ENCODE data around the gene CBR3. TPM values are rescaled to one million over a fixed set of nuclear protein-coding genes. Genes with fewer than 3 reads are reported as not detected.

Gene CBR3
- total RNA-seq, 8 experiments from 2014 or later: 0.16 to 16.7 (median 10.7) TPM; not detected in 3

DNA sequence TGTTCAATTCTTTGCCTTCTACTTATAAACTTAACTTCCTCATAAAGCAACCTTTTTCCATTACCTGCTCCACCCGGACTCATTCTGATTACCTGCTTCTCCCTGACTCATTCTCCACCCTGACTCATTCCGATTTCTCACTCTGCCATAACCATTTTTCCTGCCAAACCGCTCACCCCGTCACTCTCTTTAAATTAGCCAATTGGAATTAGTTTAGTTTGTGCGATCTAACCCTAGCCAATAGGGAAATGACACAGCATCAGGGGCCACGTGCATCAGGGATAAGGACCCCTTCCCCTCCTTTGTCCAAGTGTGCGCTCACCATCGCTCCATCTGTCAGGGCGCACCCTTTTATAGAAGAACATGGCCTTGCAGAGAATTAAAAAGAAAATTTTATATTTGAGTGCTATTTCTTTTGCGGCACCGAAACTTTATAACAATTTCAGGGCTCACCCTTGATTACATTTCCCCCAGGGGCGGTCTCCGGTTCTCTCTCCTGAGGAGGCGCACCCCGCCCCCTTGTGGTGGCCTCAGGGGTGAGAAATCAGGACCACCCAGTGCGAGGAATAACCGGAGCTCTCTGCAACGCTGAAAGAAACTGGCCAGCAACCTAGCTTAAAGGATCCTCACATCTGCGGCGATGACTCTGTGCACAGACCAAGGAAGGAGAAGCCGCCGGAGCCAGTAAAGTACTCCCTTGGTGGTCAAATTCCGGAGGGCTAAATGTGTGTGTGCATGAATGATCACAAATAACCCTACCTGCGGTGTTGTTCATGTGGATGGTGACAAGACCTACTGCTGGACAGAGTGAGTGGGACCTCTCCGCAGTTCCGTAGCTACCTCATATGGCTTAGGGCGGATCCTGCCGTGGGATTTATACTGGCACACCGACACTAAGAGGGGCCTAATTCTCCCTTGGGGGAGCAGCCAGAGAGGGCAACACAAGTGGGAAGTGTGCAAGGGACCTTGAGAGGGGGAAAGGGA lies 30.3 kb upstream of the CBR3 start:
- WGBS, 10 experiments: 28 to 95% (median 69%) methylated on average over 5 to 26 of the region's 29 CpGs
- H3K4me3 ChIP-seq: no peak overlapping the region

DNA sequence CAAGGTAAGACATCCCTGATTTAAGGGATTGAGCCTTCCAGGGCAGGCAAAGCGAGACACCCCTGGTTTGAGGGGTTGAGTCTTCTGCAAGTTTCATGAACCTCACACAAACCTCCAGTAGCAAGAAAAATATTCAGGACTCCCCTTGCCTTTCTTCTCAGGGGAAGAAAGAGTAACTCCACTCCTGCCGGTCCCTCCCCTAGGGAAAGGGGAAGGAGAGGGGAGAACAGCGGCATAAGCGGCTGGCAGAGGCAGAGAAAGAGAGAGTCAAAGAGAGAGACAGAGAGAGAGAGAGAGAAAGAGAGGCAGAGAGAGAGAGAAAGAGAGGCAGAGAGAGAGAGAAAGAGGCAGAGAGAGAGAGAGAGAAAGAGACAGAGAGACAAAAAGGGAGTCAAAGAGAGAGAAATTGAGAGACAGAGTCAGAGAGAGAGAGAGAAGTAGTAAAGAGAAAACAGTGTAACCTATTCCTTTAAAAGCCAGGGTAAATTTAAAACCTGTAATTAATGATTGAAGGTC lies 29.5 kb upstream of the CBR3 start:
- in situ Hi-C loops (cut with MboI; ENCODE audit: low pct_unique_long_range_greater_than_20kb in 2 of 9, low sequenced_read_pairs in 9 of 9, unreplicated experiment in 9 of 9): no loop called here
- no peak for ATAC-seq (replicated peaks in 6 of 8)
- H3K4me3 ChIP-seq: no peak overlapping the region

More for the DNA sequence above, 30.3 kb upstream of the CBR3 start:
- no peak overlapping the region for H3K27ac ChIP-seq
- ATAC-seq (replicated peaks in 6 of 8): peak in 4 of 8 experiments; percentile 64 to 90 (median 76)
- H3K4me1 ChIP-seq (replicated peaks in 1 of 2): no peaks in the 10 kb centered on the region
- in situ Hi-C loops (cut with MboI; ENCODE audit: low pct_unique_long_range_greater_than_20kb in 2 of 9, low sequenced_read_pairs in 9 of 9, unreplicated experiment in 9 of 9): no loop called here

DNA sequence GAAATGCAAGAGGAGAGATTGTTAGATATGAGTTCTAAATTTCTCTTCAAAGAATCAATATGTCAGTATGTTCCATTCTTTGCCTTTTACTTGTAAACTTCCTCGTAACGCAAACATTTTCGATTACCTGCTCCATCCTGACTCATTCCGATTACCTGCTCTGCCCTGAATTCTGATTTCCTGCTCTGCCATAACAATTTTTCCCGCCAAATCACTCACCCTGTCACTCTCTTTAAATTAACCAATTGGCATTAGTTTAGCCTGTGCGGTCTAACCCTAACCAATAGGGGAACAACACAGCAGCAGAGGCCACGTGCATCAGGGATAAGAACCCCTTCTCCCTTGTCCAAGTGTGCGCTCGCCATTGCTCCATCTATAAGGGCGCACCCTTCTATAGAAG lies 25.0 kb upstream of the CBR3 start:
- 80 to 100% (median 85%) methylated on average over 1 to 10 of the region's 10 CpGs; no CpG with 5 or more reads in 1 of the 10 experiments for WGBS, 10 experiments
- ATAC-seq (replicated peaks in 6 of 8): no peak
- H3K4me3 ChIP-seq: no peak overlapping the region
- no peak overlapping the region for H3K27ac ChIP-seq
- H3K4me1 ChIP-seq (replicated peaks in 1 of 2): no peaks in the 10 kb centered on the region
- in situ Hi-C loops (cut with MboI; ENCODE audit: low pct_unique_long_range_greater_than_20kb in 2 of 9, low sequenced_read_pairs in 9 of 9, unreplicated experiment in 9 of 9): loop anchor here in 1 of 9 experiments (10.0 kb wide), 1 partner anchor 55 kb away; no protein-coding TSS in a partner anchor

More for the DNA sequence above, 29.5 kb upstream of the CBR3 start:
- Histone ChIP-seq H3K4me1 (replicated peaks in 1 of 2) (no peaks in the 10 kb centered on the region), H3K27ac (no peak overlapping the region)
- 40 to 100% (median 84%) methylated on average over 1 to 4 of the region's 4 CpGs for WGBS, 10 experiments

DNA sequence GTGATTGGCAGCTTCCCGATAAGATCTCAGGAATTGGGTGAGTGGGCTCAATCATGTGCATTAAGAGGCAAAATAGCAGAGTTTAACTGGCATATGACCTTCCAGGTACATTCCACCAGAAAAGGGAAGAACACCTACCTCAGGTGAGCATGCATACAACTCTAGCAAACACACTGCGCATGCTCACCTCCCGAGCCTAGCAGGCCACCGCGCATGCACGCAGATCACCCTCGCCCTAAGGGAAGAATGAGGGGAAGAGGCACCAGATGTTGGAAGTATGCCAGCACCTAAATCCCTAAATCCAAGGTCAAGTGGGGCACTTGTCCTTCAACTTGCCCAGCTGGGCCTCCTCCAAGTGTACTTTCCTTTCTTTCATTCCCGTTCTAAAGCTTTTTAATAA lies 23.6 kb upstream of the CBR3 start:
- Histone ChIP-seq H3K27ac (no peak overlapping the region), H3K4me1 (replicated peaks in 1 of 2) (no peaks in the 10 kb centered on the region), H3K4me3 (no peak overlapping the region)
- in situ Hi-C loops (cut with MboI; ENCODE audit: low pct_unique_long_range_greater_than_20kb in 2 of 9, low sequenced_read_pairs in 9 of 9, unreplicated experiment in 9 of 9): loop anchor here in 1 of 9 experiments (10.0 kb wide), 1 partner anchor 56 kb away; no protein-coding TSS in a partner anchor
- no peak for ATAC-seq (replicated peaks in 6 of 8)
- WGBS, 10 experiments: 83 to 97% (median 90%) methylated on average over 1 to 6 of the region's 8 CpGs; no CpG with 5 or more reads in 3 of the 10 experiments

DNA sequence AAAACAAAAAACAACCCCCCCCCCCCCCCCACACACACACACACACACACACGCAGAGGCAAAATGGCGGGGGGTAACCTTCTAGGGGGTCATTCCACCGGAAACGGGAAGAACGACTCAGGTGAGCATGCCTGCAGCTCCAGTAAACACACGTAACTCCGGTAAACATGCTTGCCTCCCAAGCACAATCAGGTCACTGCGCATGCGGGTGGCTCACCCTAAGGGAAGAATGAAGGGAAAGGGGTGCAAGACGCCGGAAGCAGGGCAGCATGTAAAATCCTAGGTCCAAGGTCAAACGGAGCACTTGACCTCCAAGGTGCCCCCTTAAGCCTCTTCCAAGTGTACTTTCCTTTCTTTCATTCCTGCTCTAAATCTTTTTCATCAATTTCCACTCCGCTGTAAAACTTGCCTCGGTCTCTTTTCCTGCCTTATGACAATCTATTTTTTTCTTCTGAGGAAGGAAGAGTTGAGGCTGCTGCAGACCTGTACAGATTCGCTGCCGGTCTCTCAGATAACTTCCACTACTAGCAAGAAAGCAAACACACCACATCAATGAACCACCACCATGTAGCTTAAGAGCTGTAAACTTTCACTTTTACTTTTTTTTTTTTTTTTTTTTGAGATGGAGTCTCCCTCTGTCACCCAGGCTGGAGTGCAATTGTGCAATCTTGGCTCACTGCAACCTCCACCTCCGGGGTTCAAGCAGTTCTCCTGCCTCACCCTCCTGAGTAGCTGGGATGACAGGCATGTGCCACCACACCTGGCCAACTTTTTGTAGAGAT lies 21.0 kb upstream of the CBR3 start:
- H3K4me1 ChIP-seq (replicated peaks in 1 of 2): no peaks in the 10 kb centered on the region
- in situ Hi-C loops (cut with MboI; ENCODE audit: low pct_unique_long_range_greater_than_20kb in 2 of 9, low sequenced_read_pairs in 9 of 9, unreplicated experiment in 9 of 9): loop anchor here in 1 of 9 experiments (10.0 kb wide), 1 partner anchor 59 kb away; no protein-coding TSS in a partner anchor
- no peak overlapping the region for H3K4me3 ChIP-seq
- ATAC-seq (replicated peaks in 6 of 8): no peak
- WGBS, 10 experiments: 46 to 100% (median 94%) methylated on average over 3 to 16 of the region's 17 CpGs; no CpG with 5 or more reads in 1 of the 10 experiments
- no peak overlapping the region for H3K27ac ChIP-seq

DNA sequence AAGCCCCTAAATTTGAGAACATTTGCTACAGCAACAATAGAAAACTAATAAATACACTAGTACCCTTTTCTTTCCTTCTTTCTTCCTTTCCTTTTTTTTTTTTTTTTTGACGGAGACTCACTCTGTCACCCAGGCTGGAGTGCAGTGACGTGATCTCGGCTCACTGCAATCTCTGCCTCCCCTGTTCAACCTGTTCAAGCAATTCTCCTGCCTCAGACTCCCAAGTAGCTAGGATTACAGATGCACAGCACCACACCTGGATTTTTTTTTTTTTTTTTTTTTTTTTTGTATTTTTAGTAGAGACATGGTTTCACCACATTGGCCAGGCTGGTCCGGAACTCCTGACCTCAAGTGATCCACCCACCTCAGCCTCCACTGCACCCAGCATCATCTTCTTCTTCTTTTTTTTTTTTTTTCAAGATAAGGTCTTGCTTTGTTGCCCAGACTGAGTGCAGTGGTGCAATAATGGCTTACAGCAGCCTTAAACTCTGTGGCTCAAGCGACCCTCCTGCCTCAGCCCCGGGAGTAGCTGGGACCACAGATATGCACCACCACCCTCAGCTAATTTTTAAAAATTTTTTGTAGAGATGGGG lies 19.6 kb upstream of the CBR3 start:
- Histone ChIP-seq H3K4me3 (no peak overlapping the region), H3K27ac (no peak overlapping the region), H3K4me1 (replicated peaks in 1 of 2) (no peaks in the 10 kb centered on the region)
- ATAC-seq (replicated peaks in 6 of 8): no peak
- 50 to 96% (median 90%) methylated on average over 1 to 6 of the region's 6 CpGs; no CpG with 5 or more reads in 2 of the 10 experiments for WGBS, 10 experiments
- in situ Hi-C loops (cut with MboI; ENCODE audit: low pct_unique_long_range_greater_than_20kb in 2 of 9, low sequenced_read_pairs in 9 of 9, unreplicated experiment in 9 of 9): loop anchor here in 1 of 9 experiments (10.0 kb wide), 1 partner anchor 60 kb away; no protein-coding TSS in a partner anchor

DNA sequence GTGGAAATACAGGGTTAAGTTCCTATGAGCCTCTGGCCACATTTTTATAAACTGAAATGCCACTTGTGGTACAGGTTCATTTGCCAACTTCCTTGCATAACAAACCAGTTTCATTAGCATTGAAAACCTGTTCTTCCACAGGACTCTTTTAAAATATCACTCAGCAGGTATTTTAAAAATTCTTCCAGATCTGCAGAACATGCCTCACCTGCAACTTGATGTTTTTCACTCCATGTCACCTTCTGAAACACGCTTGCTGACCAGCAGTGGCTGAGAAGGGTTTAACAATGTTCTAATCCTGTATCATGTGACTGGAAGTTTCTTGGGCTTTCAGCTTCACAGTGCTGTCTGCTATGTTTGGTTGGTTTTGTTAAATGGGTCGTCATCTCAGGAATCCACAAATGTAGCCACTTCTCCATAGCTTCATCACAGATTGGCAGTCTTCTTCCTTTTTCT lies 17.6 kb upstream of the CBR3 start:
- Histone ChIP-seq H3K4me3 (no peak overlapping the region), H3K27ac (no peak overlapping the region), H3K4me1 (replicated peaks in 1 of 2) (no peaks in the 10 kb centered on the region)
- in situ Hi-C loops (cut with MboI; ENCODE audit: low pct_unique_long_range_greater_than_20kb in 2 of 9, low sequenced_read_pairs in 9 of 9, unreplicated experiment in 9 of 9): loop anchor here in 1 of 9 experiments (10.0 kb wide), 1 partner anchor 63 kb away; no protein-coding TSS in a partner anchor
- 71 to 100% (median 88%) methylated on average over 1 to 2 of the region's 2 CpGs; no CpG with 5 or more reads in 3 of the 10 experiments for WGBS, 10 experiments
- no peak for ATAC-seq (replicated peaks in 6 of 8)

DNA sequence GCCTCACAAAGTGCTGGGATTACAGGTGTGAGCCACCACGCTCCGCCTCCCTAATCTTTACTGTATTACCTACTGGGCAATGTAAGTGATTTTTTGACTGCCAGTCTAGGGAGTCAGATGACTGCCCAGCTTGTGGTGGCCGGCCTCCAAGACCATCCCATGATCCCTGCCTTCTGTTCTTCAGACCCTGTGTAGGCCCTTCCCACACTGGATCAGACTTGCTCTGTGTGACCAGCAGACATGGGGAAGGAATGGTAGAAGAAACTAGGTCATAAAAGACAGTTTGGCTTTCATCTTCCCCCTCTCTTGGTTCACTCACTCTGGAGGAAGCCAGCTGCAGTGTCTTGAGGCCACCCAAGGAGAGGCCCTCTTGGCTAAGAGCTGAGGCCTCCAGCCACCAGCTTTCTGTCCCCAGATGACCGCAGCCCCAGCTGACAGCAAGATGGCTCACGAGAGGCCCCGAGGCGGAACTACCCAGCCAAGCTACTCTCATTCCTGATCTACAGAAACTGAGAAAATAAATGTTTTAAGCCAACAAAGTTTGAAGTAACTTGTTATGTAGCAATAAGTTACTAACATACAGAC lies 14.5 kb upstream of the CBR3 start:
- 50 to 94% (median 70%) methylated on average over 1 to 7 of the region's 7 CpGs; no CpG with 5 or more reads in 5 of the 10 experiments for WGBS, 10 experiments
- peak in 2 of 8 experiments; percentile 61 to 81 for ATAC-seq (replicated peaks in 6 of 8)
- Histone ChIP-seq H3K4me1 (replicated peaks in 1 of 2) (no peaks in the 10 kb centered on the region), H3K27ac (no peak overlapping the region), H3K4me3 (no peak overlapping the region)
- in situ Hi-C loops (cut with MboI; ENCODE audit: low pct_unique_long_range_greater_than_20kb in 2 of 9, low sequenced_read_pairs in 9 of 9, unreplicated experiment in 9 of 9): no loop called here

DNA sequence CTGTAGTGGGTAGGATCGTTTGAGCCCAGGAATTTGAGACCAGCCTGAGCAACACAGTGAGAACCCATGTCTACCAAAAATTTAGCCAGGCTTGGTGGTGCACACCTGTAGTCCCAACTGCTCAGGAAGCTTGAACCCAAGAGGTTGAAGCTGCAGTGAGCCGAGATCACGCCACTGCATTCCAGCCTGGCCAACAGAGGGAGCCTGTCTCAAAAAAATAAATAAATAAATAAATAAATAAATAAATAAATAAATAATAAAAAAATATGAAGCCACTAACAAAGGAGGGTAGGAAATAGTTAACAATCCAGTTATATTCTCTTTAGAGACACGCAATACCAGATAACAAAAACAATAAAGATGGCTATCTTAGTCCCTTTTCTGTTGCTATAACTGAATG lies 11.9 kb upstream of the CBR3 start:
- H3K27ac ChIP-seq: no peak overlapping the region
- ATAC-seq (replicated peaks in 6 of 8): peak in 1 of 8 experiments; percentile 43

DNA sequence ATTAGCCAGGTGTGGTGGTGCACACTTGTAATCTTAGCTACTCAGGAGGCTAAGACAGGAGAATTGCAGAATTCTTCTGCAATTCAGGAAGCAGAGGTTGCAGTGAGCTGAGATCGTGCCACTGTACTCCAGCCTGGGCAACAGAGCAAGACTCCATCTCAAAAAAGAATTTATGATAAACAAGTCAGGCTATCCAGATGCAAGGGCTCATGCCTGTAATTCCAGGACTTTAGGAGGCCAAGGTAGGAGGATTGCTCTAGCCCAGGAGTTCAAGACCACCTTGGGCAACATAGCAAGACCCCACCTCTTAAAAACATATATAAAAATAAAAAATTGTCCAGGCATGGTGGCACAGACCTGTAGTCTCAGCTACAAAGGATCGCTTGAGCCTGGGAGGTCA lies 10.5 kb upstream of the CBR3 start:
- Histone ChIP-seq H3K4me1 (replicated peaks in 1 of 2) (no peaks in the 10 kb centered on the region), H3K27ac (no peak overlapping the region), H3K4me3 (no peak overlapping the region)
- ATAC-seq (replicated peaks in 6 of 8): no peak
- 74 to 100% (median 100%) methylated on average over 1 to 2 of the region's 2 CpGs; no CpG with 5 or more reads in 1 of the 10 experiments for WGBS, 10 experiments
- in situ Hi-C loops (cut with MboI; ENCODE audit: low pct_unique_long_range_greater_than_20kb in 2 of 9, low sequenced_read_pairs in 9 of 9, unreplicated experiment in 9 of 9): no loop called here

More for the DNA sequence above, 11.9 kb upstream of the CBR3 start:
- Histone ChIP-seq H3K4me3 (no peak overlapping the region), H3K4me1 (replicated peaks in 1 of 2) (no peaks in the 10 kb centered on the region)
- in situ Hi-C loops (cut with MboI; ENCODE audit: low pct_unique_long_range_greater_than_20kb in 2 of 9, low sequenced_read_pairs in 9 of 9, unreplicated experiment in 9 of 9): no loop called here
- WGBS, 10 experiments: 11 to 80% (median 64%) methylated on average over 2 to 4 of the region's 4 CpGs

DNA sequence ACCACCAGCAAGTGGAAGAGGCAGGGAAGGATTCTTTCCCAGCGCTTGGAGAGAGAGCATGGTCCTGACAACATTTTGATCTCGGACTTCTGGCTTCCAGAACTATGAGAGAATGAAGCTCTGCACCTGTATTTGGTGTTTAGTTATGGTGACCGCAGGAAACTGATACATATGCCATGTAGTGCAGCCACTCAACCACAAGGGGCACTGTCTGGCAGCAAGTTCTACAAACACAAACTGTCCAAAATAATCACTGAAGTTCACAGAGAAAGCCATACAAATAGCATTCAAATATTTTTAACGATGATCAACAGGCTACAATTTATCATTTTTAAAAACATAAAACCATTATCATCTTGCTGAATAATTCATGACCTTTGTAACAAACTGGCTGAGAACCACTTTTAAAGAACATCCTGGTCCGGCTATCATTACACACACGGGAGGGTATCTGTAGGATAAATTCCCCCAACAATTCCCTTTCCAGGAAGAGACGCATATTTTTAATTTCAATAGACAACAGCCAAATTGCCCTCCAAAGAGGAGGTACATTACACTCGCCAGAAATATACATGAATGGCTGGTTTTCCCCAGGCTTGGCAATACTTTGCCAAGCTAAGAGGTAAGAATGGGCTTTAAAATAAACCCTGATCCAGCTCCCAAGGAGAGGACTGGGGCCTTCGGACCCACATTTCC lies 9.2 kb upstream of the CBR3 start:
- H3K4me3 ChIP-seq: no peak overlapping the region
- in situ Hi-C loops (cut with MboI; ENCODE audit: low pct_unique_long_range_greater_than_20kb in 2 of 9, low sequenced_read_pairs in 9 of 9, unreplicated experiment in 9 of 9): loop anchor here in 2 of 9 experiments (25.0 kb wide), 1 partner anchor 212 kb away; no protein-coding TSS in a partner anchor
- peak in 4 of 8 experiments; percentile 8 to 29 (median 24) for ATAC-seq (replicated peaks in 6 of 8)

More for the DNA sequence above, 9.2 kb upstream of the CBR3 start:
- WGBS, 10 experiments: 0 to 100% (median 45%) methylated on average over 1 to 7 of the region's 9 CpGs
- H3K4me1 ChIP-seq (replicated peaks in 1 of 2): peaks cover 0 to 4% of the 10 kb centered on the region in 2 donors
- no peak overlapping the region for H3K27ac ChIP-seq

All from motor neuron (in vitro differentiated cells).